SK-MEL-5 (cell line): ENCODE measurements around the gene IKBKG. TPM values are rescaled to one million over a fixed set of nuclear protein-coding genes. Genes with fewer than 3 reads are reported as not detected.
"Not testable (repeated sequence)": the region's sequence is repeated elsewhere in the genome, so short reads cannot be mapped to it uniquely, and the experiment has no call there.

Experiments used
- DNase-seq: peaks from one replicate; pipeline ENCODE4 v3.0.0-alpha.2; 2016; ENCODE audit warnings: low read depth, low spot score
- in situ Hi-C: cut with HindIII; loops from 2 replicates; pipeline ENCODE4 v1.10.0; 2016; ENCODE audit warnings: low sequenced_read_pairs, high pct_unique_total_duplicates, low pct_unique_long_range_greater_than_20kb
- total RNA-seq: library from RNA; depleted of rRNA; stranded (reverse); fragments of >200 nt; shearing (Covaris generic); gene quantifications from 2 replicates; pipeline ENCODE4 v1.2.3, GENCODE V29; 2014

IKBKG gene
- total RNA-seq, 1 experiment from 2014 or later: 12.3 TPM

GRCh38 chrX:154517101-154517781 lies 30.2 kb upstream of the IKBKG start:
- DNase-seq: no peak
- in situ Hi-C loops: no loop called here

GRCh38 chrX:154519389-154519788 lies 28.0 kb upstream of the IKBKG start:
- no peak for DNase-seq
- in situ Hi-C loops: no loop called here

- in situ Hi-C loops: no loop called here
- no peak for DNase-seq
These were observed 21.6 kb upstream of the IKBKG start for GRCh38 chrX:154525606-154526490.

GRCh38 chrX:154526901-154527675 lies 20.3 kb upstream of the IKBKG start:
- in situ Hi-C loops: no loop called here
- DNase-seq: peak; percentile 78

GRCh38 chrX:154529206-154529612 lies 18.2 kb upstream of the IKBKG start:
- DNase-seq: no peak
- in situ Hi-C loops: no loop called here

GRCh38 chrX:154530286-154530685 lies 17.1 kb upstream of the IKBKG start:
- no peak for DNase-seq
- in situ Hi-C loops: no loop called here

GRCh38 chrX:154531626-154532025 lies 15.8 kb upstream of the IKBKG start:
- no peak for DNase-seq
- in situ Hi-C loops: no loop called here

GRCh38 chrX:154532690-154533089 lies 14.7 kb upstream of the IKBKG start:
- DNase-seq: no peak
- in situ Hi-C loops: no loop called here

GRCh38 chrX:154534526-154535322 lies 12.7 kb upstream of the IKBKG start:
- DNase-seq: peak; percentile 72
- in situ Hi-C loops: no loop called here

GRCh38 chrX:154535892-154536291 lies 11.5 kb upstream of the IKBKG start:
- in situ Hi-C loops: no loop called here

GRCh38 chrX:154539077-154539476 lies 8.3 kb upstream of the IKBKG start:
- DNase-seq: peak; percentile 59
- in situ Hi-C loops: no loop called here

More at GRCh38 chrX:154535892-154536291, 11.5 kb upstream of the IKBKG start:
- no peak for DNase-seq

GRCh38 chrX:154540365-154540764 lies 7.1 kb upstream of the IKBKG start:
- DNase-seq, in situ Hi-C loops: not testable (repeated sequence)

- no peak for DNase-seq
- in situ Hi-C loops: no loop called here
These were observed 6.4 kb upstream of the IKBKG start for GRCh38 chrX:154540897-154541535.

- in situ Hi-C loops: no loop called here
- no peak for DNase-seq
These were observed 5.9 kb upstream of the IKBKG start for GRCh38 chrX:154541589-154541895.

- DNase-seq: peak; percentile 62
- in situ Hi-C loops: no loop called here
These were observed 5.3 kb upstream of the IKBKG start for GRCh38 chrX:154541896-154542722.

- in situ Hi-C loops: no loop called here
- DNase-seq: no peak
These were observed 4.5 kb upstream of the IKBKG start for GRCh38 chrX:154542723-154543424.
